ENCODE results near the gene PATJ. TPM values are rescaled to one million over a fixed set of nuclear protein-coding genes. Genes with fewer than 3 reads are reported as not detected.

Gene PATJ
- polyA plus RNA-seq, 1 of the 3 experiments (the other 2 are of a cell fraction): 3.0 TPM

DNA sequence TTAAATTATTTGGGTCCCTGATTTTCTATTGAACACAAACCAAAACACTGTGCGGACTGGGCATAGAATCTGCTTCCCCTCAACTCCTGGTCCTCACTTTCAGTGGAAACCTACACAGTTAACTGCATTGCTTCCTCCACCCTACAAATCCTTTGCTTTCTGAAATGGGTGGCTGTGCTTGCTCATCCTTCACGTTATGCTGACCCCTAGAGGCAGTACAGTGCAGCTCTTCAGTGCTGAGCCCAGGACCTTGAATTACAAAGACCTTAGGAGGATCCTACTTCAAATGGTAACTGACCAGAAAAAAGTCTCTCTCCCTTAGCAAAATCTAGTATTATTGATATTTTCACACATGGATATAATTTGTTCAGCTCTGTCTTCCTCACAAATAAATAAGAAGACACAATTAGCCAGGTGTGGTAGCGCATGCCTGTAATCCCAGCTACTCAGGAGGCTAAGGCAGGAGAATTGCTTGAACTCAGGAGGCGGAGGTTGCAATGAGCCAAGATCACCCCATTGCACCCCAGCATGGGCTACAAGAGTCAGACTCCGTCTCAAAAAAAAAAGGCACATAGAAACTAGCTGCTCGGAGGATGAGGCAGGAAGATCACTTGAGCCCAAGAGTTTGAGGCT is 388.9 kb downstream of the PATJ start:
- H3K4me3 ChIP-seq (ENCODE audit: low read depth in 2 of 2, low read length in 1 of 2): peak overlapping the region in 1 of 2 experiments; percentile 38; a peak in 1 of 4 replicates
- no peaks in the 10 kb centered on the region; a peak in 1 of 4 replicates for H3K4me1 ChIP-seq (ENCODE audit: control insufficient read depth in 1 of 2, insufficient read depth in 2 of 2, low read depth in 1 of 2, low read length in 1 of 2)
- CTCF ChIA-PET: interaction anchor here (0.5 to 4.0 kb wide), 16 partner anchors 9 to 596 kb away, joined by 3 to 24 read pairs (median 4); no protein-coding TSS in a partner anchor
- H4K20me1 ChIP-seq (ENCODE audit: insufficient read depth): no peaks in the 10 kb centered on the region
- POLR2A ChIA-PET: no interaction called here
- H3K36me3 ChIP-seq (replicated peaks in 1 of 2; ENCODE audit: control insufficient read depth in 1 of 2, insufficient read depth in 2 of 2, low read length in 1 of 2): no peaks in the 10 kb centered on the region
- H3F3A ChIP-seq (replicated peaks; ENCODE audit: insufficient read depth): no peaks in the 10 kb centered on the region
- H3K79me2 ChIP-seq (ENCODE audit: insufficient read depth): no peaks in the 10 kb centered on the region
- no peak overlapping the region for H3K27ac ChIP-seq (ENCODE audit: low read depth in 2 of 2, low read length in 1 of 2)
- H3K4me2 ChIP-seq: no peak overlapping the region
- no peaks in the 10 kb centered on the region for H3K27me3 ChIP-seq (ENCODE audit: insufficient read depth)
- H3K9ac ChIP-seq: no peak overlapping the region
- no peaks in the 10 kb centered on the region for H3K9me3 ChIP-seq
- peak; percentile 66 for DNase-seq
- WGBS (ENCODE audit: low lambda C conversion rate): 68% methylated on average over 6 of the region's 6 CpGs
- H2AFZ ChIP-seq (ENCODE audit: low read depth): no peak overlapping the region
- no peaks in the 10 kb centered on the region for H3K9me2 ChIP-seq
- TF ChIP-seq SIN3A (IDR thresholded peaks at IDR 0.05; ENCODE audit: borderline replicate concordance, low read depth, low read length): no peak
- no peak for TF ChIP-seq RXRA (IDR thresholded peaks at IDR 0.05; ENCODE audit: borderline replicate concordance, low read depth)
- no peak for TF ChIP-seq NRF1 (IDR thresholded peaks at IDR 0.05; ENCODE audit: low read depth, low read length)
- no peak for TF ChIP-seq JUND (IDR thresholded peaks at IDR 0.05)
- TF ChIP-seq MXI1 (IDR thresholded peaks at IDR 0.05; ENCODE audit: low read depth, low read length): no peak
- TF ChIP-seq FOXM1 (IDR thresholded peaks at IDR 0.05; ENCODE audit: low read depth): no peak
- no peak for TF ChIP-seq GATA2 (CRISPR knock-in tag; IDR thresholded peaks at IDR 0.05)
- peak; percentile 75 for TF ChIP-seq RAD21 (IDR thresholded peaks at IDR 0.05; ENCODE audit: low read length)
- TF ChIP-seq SMC3 (IDR thresholded peaks at IDR 0.05; ENCODE audit: low read depth, low read length): peak; percentile 52; the same call in 1 of the 2 replicates
- TF ChIP-seq, protein P1, sequence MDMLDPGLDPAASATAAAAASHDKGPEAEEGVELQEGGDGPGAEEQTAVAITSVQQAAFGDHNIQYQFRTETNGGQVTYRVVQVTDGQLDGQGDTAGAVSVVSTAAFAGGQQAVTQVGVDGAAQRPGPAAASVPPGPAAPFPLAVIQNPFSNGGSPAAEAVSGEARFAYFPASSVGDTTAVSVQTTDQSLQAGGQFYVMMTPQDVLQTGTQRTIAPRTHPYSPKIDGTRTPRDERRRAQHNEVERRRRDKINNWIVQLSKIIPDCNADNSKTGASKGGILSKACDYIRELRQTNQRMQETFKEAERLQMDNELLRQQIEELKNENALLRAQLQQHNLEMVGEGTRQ (IDR thresholded peaks at IDR 0.05; ENCODE audit: borderline replicate concordance, low read depth, low read length): no peak
- TF ChIP-seq MEF2A (IDR thresholded peaks at IDR 0.05; ENCODE audit: borderline replicate concordance, low read depth): no peak
- TF ChIP-seq, protein P2, sequence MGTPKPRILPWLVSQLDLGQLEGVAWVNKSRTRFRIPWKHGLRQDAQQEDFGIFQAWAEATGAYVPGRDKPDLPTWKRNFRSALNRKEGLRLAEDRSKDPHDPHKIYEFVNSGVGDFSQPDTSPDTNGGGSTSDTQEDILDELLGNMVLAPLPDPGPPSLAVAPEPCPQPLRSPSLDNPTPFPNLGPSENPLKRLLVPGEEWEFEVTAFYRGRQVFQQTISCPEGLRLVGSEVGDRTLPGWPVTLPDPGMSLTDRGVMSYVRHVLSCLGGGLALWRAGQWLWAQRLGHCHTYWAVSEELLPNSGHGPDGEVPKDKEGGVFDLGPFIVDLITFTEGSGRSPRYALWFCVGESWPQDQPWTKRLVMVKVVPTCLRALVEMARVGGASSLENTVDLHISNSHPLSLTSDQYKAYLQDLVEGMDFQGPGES (IDR thresholded peaks at IDR 0.05; ENCODE audit: low read depth, low read length): no peak
- TF ChIP-seq, protein P3, sequence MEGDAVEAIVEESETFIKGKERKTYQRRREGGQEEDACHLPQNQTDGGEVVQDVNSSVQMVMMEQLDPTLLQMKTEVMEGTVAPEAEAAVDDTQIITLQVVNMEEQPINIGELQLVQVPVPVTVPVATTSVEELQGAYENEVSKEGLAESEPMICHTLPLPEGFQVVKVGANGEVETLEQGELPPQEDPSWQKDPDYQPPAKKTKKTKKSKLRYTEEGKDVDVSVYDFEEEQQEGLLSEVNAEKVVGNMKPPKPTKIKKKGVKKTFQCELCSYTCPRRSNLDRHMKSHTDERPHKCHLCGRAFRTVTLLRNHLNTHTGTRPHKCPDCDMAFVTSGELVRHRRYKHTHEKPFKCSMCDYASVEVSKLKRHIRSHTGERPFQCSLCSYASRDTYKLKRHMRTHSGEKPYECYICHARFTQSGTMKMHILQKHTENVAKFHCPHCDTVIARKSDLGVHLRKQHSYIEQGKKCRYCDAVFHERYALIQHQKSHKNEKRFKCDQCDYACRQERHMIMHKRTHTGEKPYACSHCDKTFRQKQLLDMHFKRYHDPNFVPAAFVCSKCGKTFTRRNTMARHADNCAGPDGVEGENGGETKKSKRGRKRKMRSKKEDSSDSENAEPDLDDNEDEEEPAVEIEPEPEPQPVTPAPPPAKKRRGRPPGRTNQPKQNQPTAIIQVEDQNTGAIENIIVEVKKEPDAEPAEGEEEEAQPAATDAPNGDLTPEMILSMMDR (IDR thresholded peaks at IDR 0.05): peak; percentile 73

DNA sequence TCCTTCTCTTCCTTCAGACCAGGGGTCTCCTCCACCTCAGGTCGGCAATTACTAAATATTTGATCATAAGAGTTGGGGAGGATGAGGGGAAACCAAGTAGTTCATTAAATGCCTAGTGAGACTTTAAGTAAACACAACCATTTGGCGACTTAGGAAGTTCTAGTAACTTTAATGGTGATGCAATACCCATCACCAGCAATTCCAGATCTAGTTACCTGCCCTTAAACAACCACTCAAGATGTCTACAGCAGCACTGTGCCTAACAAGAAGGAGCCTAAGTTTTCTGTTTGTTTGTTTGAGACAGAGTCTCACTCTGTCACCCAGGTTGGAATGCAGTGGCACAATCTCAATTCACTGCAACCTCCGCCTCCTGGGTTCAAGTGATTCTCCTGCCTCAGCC is 395.7 kb downstream of the PATJ start:
- Histone ChIP-seq H3K4me2 (no peak overlapping the region), H3K4me3 (ENCODE audit: low read depth in 2 of 2, low read length in 1 of 2) (no peak overlapping the region), H3K79me2 (ENCODE audit: insufficient read depth) (no peaks in the 10 kb centered on the region), H4K20me1 (ENCODE audit: insufficient read depth) (no peaks in the 10 kb centered on the region), H2AFZ (ENCODE audit: low read depth) (no peak overlapping the region), H3F3A (replicated peaks; ENCODE audit: insufficient read depth) (no peaks in the 10 kb centered on the region), H3K27ac (ENCODE audit: low read depth in 2 of 2, low read length in 1 of 2) (no peak overlapping the region), H3K27me3 (ENCODE audit: insufficient read depth) (no peaks in the 10 kb centered on the region), H3K9me2 (no peaks in the 10 kb centered on the region), H3K9ac (no peak overlapping the region), H3K9me3 (no peaks in the 10 kb centered on the region), H3K4me1 (ENCODE audit: control insufficient read depth in 1 of 2, insufficient read depth in 2 of 2, low read depth in 1 of 2, low read length in 1 of 2) (no peaks in the 10 kb centered on the region; a peak in 1 of 4 replicates), H3K36me3 (replicated peaks in 1 of 2; ENCODE audit: control insufficient read depth in 1 of 2, insufficient read depth in 2 of 2, low read length in 1 of 2) (no peaks in the 10 kb centered on the region)
- DNase-seq: no peak
- ChIA-PET POLR2A (no interaction called here), CTCF (no interaction called here)
- WGBS (ENCODE audit: low lambda C conversion rate): 81% methylated on average over 3 of the region's 3 CpGs
- TF ChIP-seq MXI1 (IDR thresholded peaks at IDR 0.05; ENCODE audit: low read depth, low read length) (no peak), FOXM1 (IDR thresholded peaks at IDR 0.05; ENCODE audit: low read depth) (no peak), TCF12 (IDR thresholded peaks at IDR 0.05) (no peak), MEF2A (IDR thresholded peaks at IDR 0.05; ENCODE audit: borderline replicate concordance, low read depth) (no peak), POLR2AphosphoS5 (IDR thresholded peaks at IDR 0.05; ENCODE audit: low read depth, low read length) (no peak), GATA2 (CRISPR knock-in tag; IDR thresholded peaks at IDR 0.05) (no peak), RCOR1 (IDR thresholded peaks at IDR 0.05; ENCODE audit: low read length) (no peak), RXRA (IDR thresholded peaks at IDR 0.05; ENCODE audit: borderline replicate concordance, low read depth) (no peak)
- TF ChIP-seq, protein P1 (IDR thresholded peaks at IDR 0.05; ENCODE audit: borderline replicate concordance, low read depth, low read length): no peak
- TF ChIP-seq, protein P4, sequence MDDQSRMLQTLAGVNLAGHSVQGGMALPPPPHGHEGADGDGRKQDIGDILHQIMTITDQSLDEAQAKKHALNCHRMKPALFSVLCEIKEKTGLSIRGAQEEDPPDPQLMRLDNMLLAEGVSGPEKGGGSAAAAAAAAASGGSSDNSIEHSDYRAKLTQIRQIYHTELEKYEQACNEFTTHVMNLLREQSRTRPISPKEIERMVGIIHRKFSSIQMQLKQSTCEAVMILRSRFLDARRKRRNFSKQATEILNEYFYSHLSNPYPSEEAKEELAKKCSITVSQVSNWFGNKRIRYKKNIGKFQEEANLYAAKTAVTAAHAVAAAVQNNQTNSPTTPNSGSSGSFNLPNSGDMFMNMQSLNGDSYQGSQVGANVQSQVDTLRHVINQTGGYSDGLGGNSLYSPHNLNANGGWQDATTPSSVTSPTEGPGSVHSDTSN (IDR thresholded peaks at IDR 0.05): no peak
- TF ChIP-seq, protein P5, sequence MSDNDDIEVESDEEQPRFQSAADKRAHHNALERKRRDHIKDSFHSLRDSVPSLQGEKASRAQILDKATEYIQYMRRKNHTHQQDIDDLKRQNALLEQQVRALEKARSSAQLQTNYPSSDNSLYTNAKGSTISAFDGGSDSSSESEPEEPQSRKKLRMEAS (IDR thresholded peaks at IDR 0.05; ENCODE audit: low read depth): no peak
- TF ChIP-seq, protein P2 (IDR thresholded peaks at IDR 0.05; ENCODE audit: low read depth, low read length): no peak

Measured in SK-N-SH (cell line).